DND-41 (cell line): ENCODE data around the gene NDUFS3.

Source experiments
- CTCF ChIP-seq: IDR thresholded peaks from 2 replicates; pipeline ENCODE4 v1.5.1; 2012; ENCODE audit warnings: borderline replicate concordance, low read length, moderate library complexity, mild to moderate bottlenecking; ENCODE audit not compliant: poor library complexity, severe bottlenecking; ENCODE audit errors: extremely low read depth
- EZH2 ChIP-seq: IDR thresholded peaks from 3 replicates; pipeline ENCODE4 v1.6.1; 2012; ENCODE audit warnings: borderline replicate concordance, low read depth, mild to moderate bottlenecking, moderate library complexity, low read length, inconsistent platforms; ENCODE audit not compliant: severe bottlenecking

DNA sequence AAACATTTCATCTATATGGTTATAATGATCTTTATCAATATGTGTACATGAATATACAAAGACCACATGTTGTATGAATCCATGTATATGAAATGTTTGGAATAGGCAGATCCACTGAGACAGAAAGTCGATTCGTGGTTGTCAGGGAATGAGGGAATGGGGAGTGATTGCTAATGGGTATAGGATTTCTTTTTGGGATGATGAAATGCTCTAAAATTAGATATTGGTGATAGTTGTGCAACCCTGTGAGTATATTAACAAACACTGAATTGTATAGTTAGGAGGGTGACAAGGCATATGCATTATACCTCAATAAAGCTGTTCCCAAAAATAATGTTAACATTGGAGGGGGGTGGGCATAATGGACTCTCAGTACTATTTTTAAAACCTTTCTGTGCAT lies 18.4 kb upstream of the NDUFS3 start:
- TF ChIP-seq CTCF (no peak), EZH2 (no peak)
